Ovary (tissue), 9 donors: ENCODE results near the gene PERM1. TPM values are rescaled to one million over a fixed set of nuclear protein-coding genes. Genes with fewer than 3 reads are reported as not detected.
A peak's percentile ranks its signal among the peaks of the same experiment; 100 is the strongest.

Experiments
- DNase-seq, 5 donors: peaks; one replicate each; pipeline ENCODE4 v3.0.0-alpha.2; 2019 to 2020
- H3K27ac ChIP-seq, 2 donors: fragments of 200-600 bp; one replicate each; pipeline versions ENCODE4 v1.5.1 to v1.8.0; 2019 to 2022
- H3K27me3 ChIP-seq: fragments of 200-600 bp; one replicate; pipeline ENCODE4 v1.8.0; 2022
- H3K36me3 ChIP-seq: fragments of 200-600 bp; sonication (generic); one replicate; pipeline ENCODE4 v1.5.1; 2019
- H3K4me1 ChIP-seq: one replicate; pipeline ENCODE4 v1.8.1; 2013; ENCODE audit warnings: mild to moderate bottlenecking, moderate library complexity; ENCODE audit not compliant: insufficient read depth
- H3K4me3 ChIP-seq: fragments of 200-600 bp; sonication (generic); one replicate; pipeline ENCODE4 v1.5.1; 2017
- H3K9me3 ChIP-seq, 2 donors: fragments of 200-600 bp in 1 of 2; sonication (generic) in 1 of 2; one replicate each; pipeline versions ENCODE4 v1.5.1 to v1.8.1; 2013 to 2019; ENCODE audit warnings: mild to moderate bottlenecking in 1 of 2, moderate library complexity in 1 of 2
- EP300 ChIP-seq: sonication (generic); formaldehyde crosslinking; IDR thresholded peaks from one replicate; pipeline ENCODE4 v1.6.1; 2017; ENCODE audit warnings: antibody characterized with exemption
- POLR2A ChIP-seq: fragments of 450-650 bp; IDR thresholded peaks from one replicate; pipeline ENCODE4 v1.6.1; 2017; ENCODE audit warnings: antibody characterized with exemption, mild to moderate bottlenecking, moderate library complexity
- WGBS, 3 donors: extraction: QIAGEN DNeasy Blood & Tissue Kit in 1 of 3; methylation state at CpG; one replicate each; pipeline versions ENCODE4 v1.1.5 to v1.1.7; 2013 to 2017; 5-methylcytosine and 5-hydroxymethylcytosine counted together
- intact Hi-C, 4 donors: fragments of 100-400 bp; cut with DNase I; formaldehyde crosslinking; loops; one replicate each; pipeline versions ENCODE4 v1.11.0 to v1.15.1; 2022 to 2023
- polyA plus RNA-seq, 2 donors: library from polyadenylated mRNA; stranded (reverse); fragments of 200-250 nt in 1 of 2; fragments of 350-450 nt in 1 of 2; fragmentation: Illumina TruSeq in 1 of 2; extraction: RNeasy Lipid Tissue Mini Kit (QIAGEN cat#74804) in 1 of 2; gene quantifications; one replicate each; pipeline ENCODE4 v1.2.3, GENCODE V29; 2013 to 2014
- total RNA-seq, 7 donors: library from RNA; depleted of rRNA in 2 of 7; stranded (reverse); fragments of >200 nt in 2 of 7; fragmentation: NEBNext Ultra II Directional in 3 of 7; extraction: Animal tissue kit (Norgen Biotek cat#: 25700) in 3 of 7; gene quantifications; one replicate each; pipeline versions ENCODE4 v1.1.0 to v1.2.4, GENCODE V29; 2016 to 2023
- TF ChIP-seq, protein P1 (sequence below), 3 donors: fragments of 450-650 bp in 2 of 3; fragments of 200-600 bp in 1 of 3; IDR thresholded peaks; one replicate each; pipeline versions ENCODE4 v1.5.1 to v1.8.0; 2016 to 2022; ENCODE audit warnings: antibody characterized with exemption in 3 of 3, mild to moderate bottlenecking in 1 of 3
- donor health status: DM: no; HTN: no; CAD: no; lungs with moderate emphysema.
- donor health status: DM: no; HTN: no; CAD: no.
- donor health status: Bipolar disorder and iron deficiency.
- donor health status: DM: yes; HTN: yes; CAD: no.
- donor health status: DM: no; HTN: no; CAD: no.
- donor health status: DM: yes; HTN: yes; CAD: no.

The PERM1 gene
- total and polyA plus RNA-seq, 9 donors: 0.07 to 0.34 (median 0.28) TPM; not detected in 4

GRCh38 chr1:958823-959730 lies 22.8 kb downstream of the PERM1 start, which contains the start of gene NOC2L:
TSS of gene NOC2L (minus strand) at chr1:959256. CDS start at chr1:959240, 16 bp downstream.
- 3 to 4% (median 4%) methylated on average over 59 to 101 of the region's 101 CpGs for WGBS, 3 donors
- no peak within 1 kb of the TSS for H3K27ac ChIP-seq
- intact Hi-C loops: no loop called here

GRCh38 chr1:956636-957035 lies 25.3 kb downstream of the PERM1 start:
- H3K36me3 ChIP-seq: no peaks in the 10 kb centered on the region

More at GRCh38 chr1:958823-959730, 22.8 kb downstream of the PERM1 start, which contains the start of gene NOC2L:
- Histone ChIP-seq H3K27me3 (no peaks in the 10 kb centered on the region), H3K36me3 (no peaks in the 10 kb centered on the region), H3K4me1 (peaks cover 15% of the 10 kb centered on the region), H3K4me3 (peak within 1 kb of the TSS; percentile 80), H3K9me3 (no peaks in the 10 kb centered on the region)
- peak; percentile 89 to 98 (median 94) for DNase-seq
- TF ChIP-seq, protein P1, sequence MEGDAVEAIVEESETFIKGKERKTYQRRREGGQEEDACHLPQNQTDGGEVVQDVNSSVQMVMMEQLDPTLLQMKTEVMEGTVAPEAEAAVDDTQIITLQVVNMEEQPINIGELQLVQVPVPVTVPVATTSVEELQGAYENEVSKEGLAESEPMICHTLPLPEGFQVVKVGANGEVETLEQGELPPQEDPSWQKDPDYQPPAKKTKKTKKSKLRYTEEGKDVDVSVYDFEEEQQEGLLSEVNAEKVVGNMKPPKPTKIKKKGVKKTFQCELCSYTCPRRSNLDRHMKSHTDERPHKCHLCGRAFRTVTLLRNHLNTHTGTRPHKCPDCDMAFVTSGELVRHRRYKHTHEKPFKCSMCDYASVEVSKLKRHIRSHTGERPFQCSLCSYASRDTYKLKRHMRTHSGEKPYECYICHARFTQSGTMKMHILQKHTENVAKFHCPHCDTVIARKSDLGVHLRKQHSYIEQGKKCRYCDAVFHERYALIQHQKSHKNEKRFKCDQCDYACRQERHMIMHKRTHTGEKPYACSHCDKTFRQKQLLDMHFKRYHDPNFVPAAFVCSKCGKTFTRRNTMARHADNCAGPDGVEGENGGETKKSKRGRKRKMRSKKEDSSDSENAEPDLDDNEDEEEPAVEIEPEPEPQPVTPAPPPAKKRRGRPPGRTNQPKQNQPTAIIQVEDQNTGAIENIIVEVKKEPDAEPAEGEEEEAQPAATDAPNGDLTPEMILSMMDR (IDR thresholded peaks at IDR 0.05): no peak
- TF ChIP-seq POLR2A: peak; percentile 49
- no peak for TF ChIP-seq EP300

GRCh38 chr1:955474-955873 lies 26.4 kb downstream of the PERM1 start:
- intact Hi-C loops: no loop called here
- DNase-seq: no peak
- no peaks in the 10 kb centered on the region for H3K27me3 ChIP-seq
- H3K4me3 ChIP-seq: no peak overlapping the region
- no peaks in the 10 kb centered on the region for H3K36me3 ChIP-seq
- 91 to 92% (median 92%) methylated on average over 6 of the region's 6 CpGs for WGBS, 3 donors
- H3K4me1 ChIP-seq: peaks cover 15% of the 10 kb centered on the region
- TF ChIP-seq POLR2A (no peak), EP300 (no peak)
- TF ChIP-seq, protein P1 (IDR thresholded peaks at IDR 0.05): no peak
- H3K27ac ChIP-seq: no peak overlapping the region
- H3K9me3 ChIP-seq: no peaks in the 10 kb centered on the region

More at GRCh38 chr1:956636-957035, 25.3 kb downstream of the PERM1 start:
- DNase-seq: no peak
- Histone ChIP-seq H3K9me3 (no peaks in the 10 kb centered on the region), H3K4me3 (no peak overlapping the region), H3K27ac (no peak overlapping the region), H3K4me1 (peaks cover 15% of the 10 kb centered on the region), H3K27me3 (no peaks in the 10 kb centered on the region)
- 90 to 95% (median 92%) methylated on average over 11 of the region's 11 CpGs for WGBS, 3 donors
- intact Hi-C loops: no loop called here
- TF ChIP-seq EP300: no peak
- TF ChIP-seq POLR2A: no peak
- TF ChIP-seq, protein P1 (IDR thresholded peaks at IDR 0.05): no peak

GRCh38 chr1:954927-955326 lies 27.0 kb downstream of the PERM1 start:
- no peaks in the 10 kb centered on the region for H3K9me3 ChIP-seq
- H3K27me3 ChIP-seq: no peaks in the 10 kb centered on the region
- WGBS, 3 donors: 88 to 90% (median 89%) methylated on average over 13 of the region's 13 CpGs
- H3K4me3 ChIP-seq: no peak overlapping the region
- DNase-seq: no peak
- intact Hi-C loops: no loop called here
- no peak for TF ChIP-seq POLR2A
- no peak for TF ChIP-seq EP300
- TF ChIP-seq, protein P1 (IDR thresholded peaks at IDR 0.05): no peak
- peaks cover 15% of the 10 kb centered on the region for H3K4me1 ChIP-seq
- no peak overlapping the region for H3K27ac ChIP-seq
- no peaks in the 10 kb centered on the region for H3K36me3 ChIP-seq
